Measurements from ENCODE around the gene ASB10.
A peak's percentile ranks its signal among the peaks of the same experiment; 100 is the strongest.

The ASB10 gene

GRCh38 chr7:151186640-151187408, at the start of gene ASB10:
TSS of gene ASB10 (minus strand) at chr7:151187250. CDS start at chr7:151187130, 120 bp downstream.
- DNase-seq (ENCODE audit: low read depth in 2 of 2): no peak

DNA sequence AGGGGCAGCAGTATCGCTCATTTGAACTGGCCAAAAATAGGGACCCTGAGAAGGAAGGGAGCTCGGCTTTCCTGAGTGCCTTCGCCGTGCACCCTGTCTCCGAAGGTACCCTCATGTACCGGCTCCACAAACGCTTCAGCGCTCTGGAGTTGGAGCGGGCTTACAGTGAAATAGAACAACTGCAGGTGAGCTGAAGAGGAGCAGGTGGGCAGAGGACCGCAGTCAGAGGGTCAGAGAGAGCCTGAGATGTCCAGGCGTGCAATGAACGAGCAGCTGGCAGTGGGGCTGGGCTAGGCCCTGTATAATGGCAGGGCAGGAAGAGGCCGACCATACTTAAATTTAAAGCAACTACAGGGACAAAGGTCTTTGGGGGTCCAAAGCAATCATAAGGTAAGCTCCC, 49.4 kb upstream of the ASB10 start:
- DNase-seq (ENCODE audit: low read depth in 2 of 2): no peak

DNA sequence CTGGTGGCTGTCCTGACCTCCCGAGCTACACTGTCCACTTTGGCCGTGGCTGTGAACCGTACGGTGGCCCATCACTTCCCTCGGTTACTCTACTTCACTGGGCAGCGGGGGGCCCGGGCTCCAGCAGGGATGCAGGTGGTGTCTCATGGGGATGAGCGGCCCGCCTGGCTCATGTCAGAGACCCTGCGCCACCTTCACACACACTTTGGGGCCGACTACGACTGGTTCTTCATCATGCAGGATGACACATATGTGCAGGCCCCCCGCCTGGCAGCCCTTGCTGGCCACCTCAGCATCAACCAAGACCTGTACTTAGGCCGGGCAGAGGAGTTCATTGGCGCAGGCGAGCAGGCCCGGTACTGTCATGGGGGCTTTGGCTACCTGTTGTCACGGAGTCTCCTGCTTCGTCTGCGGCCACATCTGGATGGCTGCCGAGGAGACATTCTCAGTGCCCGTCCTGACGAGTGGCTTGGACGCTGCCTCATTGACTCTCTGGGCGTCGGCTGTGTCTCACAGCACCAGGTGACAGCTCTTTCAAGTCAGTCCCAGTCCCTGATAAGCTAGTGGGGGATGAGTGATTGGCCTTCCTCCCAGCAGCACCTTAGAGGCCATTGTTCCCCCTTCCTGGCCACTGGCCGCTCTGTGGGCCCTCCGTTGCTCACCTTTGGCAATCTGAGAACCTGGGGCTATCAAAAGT, 48.2 kb upstream of the ASB10 start:
- no peak for DNase-seq (ENCODE audit: low read depth in 2 of 2)

DNA sequence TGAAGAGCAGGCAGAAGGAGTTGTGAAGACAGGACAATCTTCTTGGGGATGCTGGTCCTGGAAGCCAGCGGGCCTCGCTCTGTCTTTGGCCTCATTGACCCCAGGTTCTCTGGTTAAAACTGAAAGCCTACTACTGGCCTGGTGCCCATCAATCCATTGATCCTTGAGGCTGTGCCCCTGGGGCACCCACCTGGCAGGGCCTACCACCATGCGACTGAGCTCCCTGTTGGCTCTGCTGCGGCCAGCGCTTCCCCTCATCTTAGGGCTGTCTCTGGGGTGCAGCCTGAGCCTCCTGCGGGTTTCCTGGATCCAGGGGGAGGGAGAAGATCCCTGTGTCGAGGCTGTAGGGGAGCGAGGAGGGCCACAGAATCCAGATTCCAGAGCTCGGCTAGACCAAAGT, 46.8 kb upstream of the ASB10 start:
- no peak for DNase-seq (ENCODE audit: low read depth in 2 of 2)

GRCh38 chr7:151232917-151233701, 46.1 kb upstream of the ASB10 start:
- peak; percentile 65 to 66 for DNase-seq (ENCODE audit: low read depth in 2 of 2)

DNA sequence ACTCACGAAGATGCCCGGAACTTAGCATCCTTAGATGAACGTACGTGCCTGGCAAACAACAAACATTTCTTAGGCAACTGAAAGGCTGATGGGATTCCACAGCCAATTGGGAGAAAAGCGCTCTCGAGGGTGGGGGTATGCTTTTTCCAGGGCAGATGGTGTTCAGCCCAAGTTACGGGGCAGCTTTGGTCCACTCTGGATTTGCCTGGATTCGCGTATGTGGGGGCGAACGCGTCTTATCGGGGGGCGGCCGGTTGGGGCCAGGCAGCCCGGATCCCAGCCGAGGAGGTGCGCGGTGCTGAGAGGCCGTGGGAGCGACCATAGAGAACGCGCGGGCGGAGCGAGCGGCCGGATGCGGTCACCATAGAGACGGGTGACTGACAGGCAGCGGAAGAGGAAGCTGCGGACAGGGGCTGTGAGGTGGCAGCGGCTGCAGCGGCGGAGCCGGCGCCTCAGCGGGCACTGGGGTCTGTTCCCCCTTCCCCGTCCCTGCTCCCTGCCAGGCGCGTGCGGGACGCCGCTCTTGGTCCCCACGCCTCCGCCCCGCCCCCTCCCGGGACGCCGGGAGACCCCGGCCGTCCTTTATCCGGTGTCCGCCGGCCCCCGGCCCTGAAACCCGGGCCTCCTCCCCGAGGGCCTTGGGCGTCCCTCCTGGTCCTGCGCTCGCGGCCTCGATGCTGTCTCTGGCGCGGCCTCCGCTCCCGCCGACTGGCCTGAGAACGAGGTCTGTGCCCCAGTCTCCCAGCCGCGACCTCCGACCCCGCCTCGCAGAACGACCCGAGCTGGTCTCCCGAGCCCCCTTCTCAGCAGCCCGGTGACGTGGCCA, 45.3 kb upstream of the ASB10 start, which contains the start of gene CHPF2:
Gene CHPF2, plus strand, starts transcription at position 393 of the 826 bp plus-strand sequence. CDS start 1,529 bp downstream, outside the sequence.
- peak; percentile 83 to 88 for DNase-seq (ENCODE audit: low read depth in 2 of 2)

GRCh38 chr7:151231080-151231479, 44.0 kb upstream of the ASB10 start:
- DNase-seq (ENCODE audit: low read depth in 2 of 2): no peak

- no peak for DNase-seq (ENCODE audit: low read depth in 2 of 2)
These were observed 42.2 kb upstream of the ASB10 start for GRCh38 chr7:151229249-151229648.

DNA sequence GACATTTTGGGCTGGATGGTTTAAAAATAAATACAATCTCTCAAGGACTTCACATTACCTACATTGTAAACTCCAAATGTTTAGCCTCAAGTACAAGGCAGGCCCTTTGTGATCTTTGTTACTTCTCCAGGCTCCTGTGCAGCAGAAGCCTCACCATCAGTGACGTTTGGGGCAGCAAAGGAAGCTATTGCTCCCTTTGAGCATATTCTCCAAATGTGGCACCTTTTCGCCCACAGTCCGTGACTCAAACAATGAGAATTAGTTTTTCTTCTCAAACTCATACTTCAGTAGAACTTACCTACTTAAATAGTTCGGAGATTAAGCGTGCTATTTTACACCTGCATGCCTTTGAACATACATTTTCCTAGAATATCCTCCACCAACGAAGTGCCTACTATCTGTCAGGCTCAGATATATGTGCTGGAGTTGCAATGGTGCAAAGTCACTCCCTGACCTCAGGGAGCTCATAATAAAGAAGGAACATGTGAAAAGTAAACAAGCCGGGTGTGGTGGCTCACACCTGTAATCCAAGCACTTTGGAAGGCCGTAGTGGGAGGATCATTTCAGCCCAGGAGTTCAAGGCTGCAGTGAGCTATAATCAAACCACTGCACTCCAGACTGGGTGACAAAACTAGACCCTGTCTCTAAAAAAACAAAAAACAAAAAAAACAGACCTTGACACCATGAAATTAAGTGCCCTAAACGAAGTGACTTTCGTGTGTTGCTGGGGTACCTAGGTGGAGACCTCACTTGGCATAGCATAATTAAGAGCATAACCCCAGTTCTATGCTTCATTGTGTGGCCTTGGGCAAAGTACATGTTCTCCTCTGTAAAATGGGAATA, 41.2 kb upstream of the ASB10 start:
- no peak for DNase-seq (ENCODE audit: low read depth in 2 of 2)

GRCh38 chr7:151226875-151227782, 40.1 kb upstream of the ASB10 start, which contains the start of gene ABCF2:
TSS of gene ABCF2 (minus strand) at chr7:151227205. CDS start at chr7:151226458, 747 bp downstream.
- DNase-seq (ENCODE audit: low read depth in 2 of 2): peak; percentile 97 to 98

DNA sequence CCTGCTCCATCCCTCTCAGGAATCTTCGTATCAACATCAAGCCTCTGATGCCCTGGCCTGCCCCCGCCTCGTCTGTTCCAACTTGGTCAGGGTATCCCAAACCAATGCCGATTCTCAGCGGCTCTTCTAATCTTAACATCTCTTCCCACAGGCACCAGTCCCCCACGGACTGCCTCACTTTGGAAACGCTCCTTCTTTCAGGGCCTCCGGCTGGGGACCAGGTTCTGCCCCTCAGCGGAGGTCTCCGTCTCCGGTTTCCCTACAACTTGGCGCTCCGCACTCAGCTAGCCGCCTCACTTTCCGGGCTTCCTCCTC, 39.5 kb upstream of the ASB10 start:
- DNase-seq (ENCODE audit: low read depth in 2 of 2): no peak

DNA sequence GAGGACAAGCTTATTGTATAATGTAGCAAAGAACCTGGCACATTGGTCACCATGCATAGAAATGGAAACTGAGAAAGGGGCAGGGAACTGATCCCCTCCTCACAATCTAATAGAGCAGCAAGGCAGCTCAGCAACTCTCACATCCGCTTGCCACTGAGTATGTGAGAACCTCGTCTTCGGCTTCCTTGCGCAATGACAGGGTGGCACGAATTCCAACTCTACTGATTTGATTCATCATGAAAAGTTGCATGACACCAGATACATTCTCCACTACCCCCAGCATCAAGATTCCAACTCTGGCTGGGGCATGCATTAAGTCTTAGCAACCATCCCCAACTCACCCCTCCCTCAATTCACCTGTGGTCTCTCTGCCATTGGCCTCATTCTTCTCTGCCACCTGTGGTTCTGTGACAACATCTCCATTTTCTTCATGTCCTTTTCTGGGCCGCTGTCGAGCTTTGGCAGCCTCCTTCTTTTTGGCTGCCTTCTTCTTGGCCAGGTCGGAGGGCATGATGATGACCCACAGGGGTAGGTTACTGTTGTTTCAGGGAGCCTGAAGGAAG, 39.0 kb upstream of the ASB10 start:
- no peak for DNase-seq (ENCODE audit: low read depth in 2 of 2)

DNA sequence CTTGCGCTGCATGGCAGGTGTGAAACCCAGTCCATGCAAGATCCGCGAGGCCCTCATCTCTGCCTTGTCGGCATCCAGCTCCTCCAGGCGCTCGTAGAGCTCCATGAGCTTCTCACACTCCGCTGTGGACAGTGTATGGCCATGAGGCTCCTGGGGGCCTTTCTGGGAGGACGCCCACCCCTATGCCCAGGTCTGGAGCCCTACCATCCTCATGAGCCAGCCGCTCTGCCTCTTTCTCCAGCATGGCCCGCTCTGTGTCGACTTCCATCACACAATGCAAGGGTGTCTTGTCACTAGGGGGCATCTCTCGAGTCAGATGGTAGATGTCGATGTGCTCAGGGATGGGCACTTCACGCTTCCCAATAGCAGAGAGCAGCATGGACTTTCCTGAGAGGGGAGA, 36.7 kb upstream of the ASB10 start:
- no peak for DNase-seq (ENCODE audit: low read depth in 2 of 2)

- DNase-seq (ENCODE audit: low read depth in 2 of 2): no peak
These were observed 31.1 kb upstream of the ASB10 start for GRCh38 chr7:151218170-151218569.

GRCh38 chr7:151215396-151215795, 28.3 kb upstream of the ASB10 start:
- DNase-seq (ENCODE audit: low read depth in 2 of 2): no peak

DNA sequence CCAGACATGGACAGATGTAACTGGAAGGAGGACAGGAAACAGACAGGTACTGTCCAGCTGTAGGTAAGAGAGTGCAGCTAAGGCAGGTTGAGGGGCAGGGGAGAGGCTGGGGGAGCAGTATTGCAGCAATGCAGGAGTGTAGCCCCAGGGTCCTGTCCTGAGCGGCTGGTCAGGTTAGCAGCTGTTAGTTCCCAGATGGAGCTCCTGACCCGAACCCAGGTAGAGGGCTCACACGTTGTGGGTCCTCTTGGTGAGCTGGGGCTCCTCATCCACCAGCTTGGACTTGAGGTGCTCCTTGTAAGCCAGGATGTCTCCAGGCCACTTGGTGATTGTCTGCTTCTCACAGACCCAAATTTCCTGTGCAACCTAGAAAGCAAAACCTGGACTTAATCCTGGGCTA, 26.8 kb upstream of the ASB10 start:
- no peak for DNase-seq (ENCODE audit: low read depth in 2 of 2)

DNA sequence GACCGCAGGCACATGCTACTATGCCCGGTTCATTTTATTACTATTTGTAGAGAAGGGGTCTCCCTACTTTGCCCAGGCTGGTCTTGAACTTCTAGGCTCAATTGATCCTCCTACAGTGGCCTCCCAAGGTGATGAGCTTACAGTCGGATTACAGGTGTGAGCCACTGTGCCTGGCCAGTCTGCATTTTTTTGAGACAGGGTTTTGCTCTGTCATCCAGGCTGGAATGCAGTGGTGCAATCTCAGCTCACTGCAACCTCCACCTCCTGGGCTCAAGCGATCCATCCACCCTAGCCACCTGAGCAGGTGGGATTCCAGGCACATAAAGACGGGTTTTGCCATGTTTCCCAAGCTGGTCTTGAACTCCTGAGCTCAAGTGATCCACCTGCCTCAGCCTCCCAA, 25.6 kb upstream of the ASB10 start:
- no peak for DNase-seq (ENCODE audit: low read depth in 2 of 2)

DNA sequence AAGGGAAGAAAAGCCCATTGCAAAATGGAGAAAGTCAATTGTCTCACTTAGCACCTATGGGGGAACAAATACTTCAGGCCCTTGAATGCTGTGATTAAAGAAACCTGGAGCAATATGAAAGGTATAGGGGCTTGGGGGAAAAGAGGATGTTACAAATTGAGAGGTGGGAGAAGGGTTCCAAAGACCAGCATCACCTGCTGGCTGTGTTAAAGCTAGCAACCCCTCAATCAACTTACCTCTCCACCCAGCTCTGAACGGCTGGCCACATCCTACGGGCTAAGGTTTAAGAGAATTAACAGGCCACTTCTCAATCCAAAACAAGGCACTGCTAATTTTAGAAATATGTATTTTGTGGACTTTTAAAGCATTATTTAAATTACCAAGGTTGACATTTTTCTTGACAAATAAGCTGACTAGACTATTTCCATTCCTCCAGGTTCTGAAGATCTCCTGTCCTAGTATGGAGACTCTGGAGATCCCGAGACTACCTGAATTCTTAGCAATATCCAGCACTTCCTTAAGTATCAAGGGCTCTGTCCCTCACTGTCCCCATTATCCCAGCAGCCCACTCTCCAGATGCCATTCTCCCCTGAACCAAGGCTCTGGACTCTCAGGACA, 24.2 kb upstream of the ASB10 start:
- DNase-seq (ENCODE audit: low read depth in 2 of 2): no peak
